ENCODE results near the gene NPR3. TPM values are rescaled to one million over a fixed set of nuclear protein-coding genes. Genes with fewer than 3 reads are reported as not detected.

Gene NPR3
- total and polyA plus RNA-seq, 2 donors (not counting 1 experiment from before 2014, with no cell fraction given): 14.9 to 87.3 TPM

GRCh38 chr5:32684260-32684659 lies 26.9 kb upstream of the NPR3 start:
- H3K9ac ChIP-seq (ENCODE audit: insufficient read depth, low read length): no peak overlapping the region
- H3K4me3 ChIP-seq (replicated peaks in 1 of 4; ENCODE audit: control extremely low read depth in 1 of 4, insufficient read depth in 1 of 4, low read depth in 3 of 4, low read length in 4 of 4): no peak overlapping the region
- H2AFZ ChIP-seq (ENCODE audit: low read length): no peak overlapping the region
- DNase-seq (ENCODE audit: low read depth in 2 of 2): no peak
- H3K27ac ChIP-seq (ENCODE audit: insufficient read depth, low read length): no peak overlapping the region
- no peak overlapping the region for H3K4me2 ChIP-seq (ENCODE audit: extremely low read depth, insufficient read depth, low read length)
- no peaks in the 10 kb centered on the region for H3K36me3 ChIP-seq (ENCODE audit: control insufficient read depth, insufficient read depth, low read length)
- no peaks in the 10 kb centered on the region for H3K27me3 ChIP-seq (ENCODE audit: control insufficient read depth, insufficient read depth, low read length)
- H3K4me1 ChIP-seq (ENCODE audit: control insufficient read depth, extremely low read depth, insufficient read depth, low read length): no peaks in the 10 kb centered on the region
- no peaks in the 10 kb centered on the region for H3K79me2 ChIP-seq (ENCODE audit: control insufficient read depth, insufficient read depth, low read length)
- TF ChIP-seq EZH2 (IDR thresholded peaks at IDR 0.05; ENCODE audit: low read length, missing control alignments) (no peak), CTCF (conservative IDR thresholded peaks at IDR 0.05 in 1 of 2, IDR thresholded peaks at IDR 0.05 in 1 of 2; ENCODE audit: low read depth in 1 of 2, low read length in 2 of 2) (no peak)
- H4K20me1 ChIP-seq (ENCODE audit: control insufficient read depth, extremely low read depth, insufficient read depth, low read length): no peaks in the 10 kb centered on the region
- no peaks in the 10 kb centered on the region for H3K9me3 ChIP-seq (ENCODE audit: control insufficient read depth, insufficient read depth, low read depth, low read length)

- Histone ChIP-seq H3K4me2 (ENCODE audit: extremely low read depth, insufficient read depth, low read length) (no peak overlapping the region), H3K27me3 (ENCODE audit: control insufficient read depth, insufficient read depth, low read length) (no peaks in the 10 kb centered on the region), H3K9me3 (ENCODE audit: control insufficient read depth, insufficient read depth, low read depth, low read length) (no peaks in the 10 kb centered on the region), H2AFZ (ENCODE audit: low read length) (no peak overlapping the region), H3K4me1 (ENCODE audit: control insufficient read depth, extremely low read depth, insufficient read depth, low read length) (peaks cover 5% of the 10 kb centered on the region), H3K4me3 (replicated peaks in 1 of 4; ENCODE audit: control extremely low read depth in 1 of 4, insufficient read depth in 1 of 4, low read depth in 3 of 4, low read length in 4 of 4) (no peak overlapping the region), H4K20me1 (ENCODE audit: control insufficient read depth, extremely low read depth, insufficient read depth, low read length) (no peaks in the 10 kb centered on the region), H3K9ac (ENCODE audit: insufficient read depth, low read length) (no peak overlapping the region), H3K27ac (ENCODE audit: insufficient read depth, low read length) (no peak overlapping the region), H3K79me2 (ENCODE audit: control insufficient read depth, insufficient read depth, low read length) (no peaks in the 10 kb centered on the region), H3K36me3 (ENCODE audit: control insufficient read depth, insufficient read depth, low read length) (no peaks in the 10 kb centered on the region)
- no peak for DNase-seq (ENCODE audit: low read depth in 2 of 2)
- TF ChIP-seq CTCF (conservative IDR thresholded peaks at IDR 0.05 in 1 of 2, IDR thresholded peaks at IDR 0.05 in 1 of 2; ENCODE audit: low read depth in 1 of 2, low read length in 2 of 2): no peak
- TF ChIP-seq EZH2 (IDR thresholded peaks at IDR 0.05; ENCODE audit: low read length, missing control alignments): no peak
These were observed 24.2 kb upstream of the NPR3 start for GRCh38 chr5:32686799-32687498.

- DNase-seq (ENCODE audit: low read depth in 2 of 2): peak in 1 of 2 donors; percentile 59
- H3K27me3 ChIP-seq (ENCODE audit: control insufficient read depth, insufficient read depth, low read length): no peaks in the 10 kb centered on the region
- H2AFZ ChIP-seq (ENCODE audit: low read length): no peak overlapping the region
- no peak overlapping the region for H3K9ac ChIP-seq (ENCODE audit: insufficient read depth, low read length)
- no peaks in the 10 kb centered on the region for H3K36me3 ChIP-seq (ENCODE audit: control insufficient read depth, insufficient read depth, low read length)
- no peak for TF ChIP-seq EZH2 (IDR thresholded peaks at IDR 0.05; ENCODE audit: low read length, missing control alignments)
- TF ChIP-seq CTCF (conservative IDR thresholded peaks at IDR 0.05 in 1 of 2, IDR thresholded peaks at IDR 0.05 in 1 of 2; ENCODE audit: low read depth in 1 of 2, low read length in 2 of 2): no peak
- H3K4me3 ChIP-seq (replicated peaks in 1 of 4; ENCODE audit: control extremely low read depth in 1 of 4, insufficient read depth in 1 of 4, low read depth in 3 of 4, low read length in 4 of 4): no peak overlapping the region
- H3K4me1 ChIP-seq (ENCODE audit: control insufficient read depth, extremely low read depth, insufficient read depth, low read length): peaks cover 6% of the 10 kb centered on the region
- no peak overlapping the region for H3K4me2 ChIP-seq (ENCODE audit: extremely low read depth, insufficient read depth, low read length)
- no peak overlapping the region for H3K27ac ChIP-seq (ENCODE audit: insufficient read depth, low read length)
- H3K79me2 ChIP-seq (ENCODE audit: control insufficient read depth, insufficient read depth, low read length): no peaks in the 10 kb centered on the region
- H4K20me1 ChIP-seq (ENCODE audit: control insufficient read depth, extremely low read depth, insufficient read depth, low read length): no peaks in the 10 kb centered on the region
- H3K9me3 ChIP-seq (ENCODE audit: control insufficient read depth, insufficient read depth, low read depth, low read length): no peaks in the 10 kb centered on the region
These were observed 23.7 kb upstream of the NPR3 start for GRCh38 chr5:32687499-32687831.

Data from fibroblast of lung (primary cell).